ENCODE results near the gene ARHGEF17. TPM values are rescaled to one million over a fixed set of nuclear protein-coding genes. Genes with fewer than 3 reads are reported as not detected.

ARHGEF17 gene
- total and polyA plus RNA-seq, 2 of the 13 experiments (the other 11 are each of a cell fraction or from before 2014, with no cell fraction given), result 10.7 to 28.8 TPM

- TF ChIP-seq PHF5A (CRISPR knock-in tag; IDR thresholded peaks at IDR 0.05; ENCODE audit: low read depth, unreplicated experiment) (peak; percentile 42), IKZF5 (CRISPR knock-in tag; IDR thresholded peaks at IDR 0.05) (peak; percentile 41; the same call in 1 of the 2 replicates), GLI4 (CRISPR knock-in tag; IDR thresholded peaks at IDR 0.05; ENCODE audit: borderline replicate concordance) (peak; percentile 65; the same call in 1 of the 2 replicates), MXD1 (CRISPR knock-in tag; IDR thresholded peaks at IDR 0.05) (no peak), ZNF44 (CRISPR knock-in tag; IDR thresholded peaks at IDR 0.05) (no peak), PATZ1 (CRISPR knock-in tag; IDR thresholded peaks at IDR 0.05) (peak; percentile 77; the same call in 1 of the 2 replicates), CBFB (CRISPR knock-in tag; IDR thresholded peaks at IDR 0.05) (0 out of 2 replicates have a peak, but pooled peaks have one; percentile 48), CTCF (CRISPR knock-in tag; IDR thresholded peaks at IDR 0.05) (peak; percentile 85), RFX5 (IDR thresholded peaks at IDR 0.05; ENCODE audit: low read depth, low read length) (peak; percentile 54; the same call in 1 of the 2 replicates), ZNF564 (CRISPR knock-in tag; IDR thresholded peaks at IDR 0.05) (peak; percentile 62; the same call in 1 of the 2 replicates)
- TF ChIP-seq, protein P1, sequence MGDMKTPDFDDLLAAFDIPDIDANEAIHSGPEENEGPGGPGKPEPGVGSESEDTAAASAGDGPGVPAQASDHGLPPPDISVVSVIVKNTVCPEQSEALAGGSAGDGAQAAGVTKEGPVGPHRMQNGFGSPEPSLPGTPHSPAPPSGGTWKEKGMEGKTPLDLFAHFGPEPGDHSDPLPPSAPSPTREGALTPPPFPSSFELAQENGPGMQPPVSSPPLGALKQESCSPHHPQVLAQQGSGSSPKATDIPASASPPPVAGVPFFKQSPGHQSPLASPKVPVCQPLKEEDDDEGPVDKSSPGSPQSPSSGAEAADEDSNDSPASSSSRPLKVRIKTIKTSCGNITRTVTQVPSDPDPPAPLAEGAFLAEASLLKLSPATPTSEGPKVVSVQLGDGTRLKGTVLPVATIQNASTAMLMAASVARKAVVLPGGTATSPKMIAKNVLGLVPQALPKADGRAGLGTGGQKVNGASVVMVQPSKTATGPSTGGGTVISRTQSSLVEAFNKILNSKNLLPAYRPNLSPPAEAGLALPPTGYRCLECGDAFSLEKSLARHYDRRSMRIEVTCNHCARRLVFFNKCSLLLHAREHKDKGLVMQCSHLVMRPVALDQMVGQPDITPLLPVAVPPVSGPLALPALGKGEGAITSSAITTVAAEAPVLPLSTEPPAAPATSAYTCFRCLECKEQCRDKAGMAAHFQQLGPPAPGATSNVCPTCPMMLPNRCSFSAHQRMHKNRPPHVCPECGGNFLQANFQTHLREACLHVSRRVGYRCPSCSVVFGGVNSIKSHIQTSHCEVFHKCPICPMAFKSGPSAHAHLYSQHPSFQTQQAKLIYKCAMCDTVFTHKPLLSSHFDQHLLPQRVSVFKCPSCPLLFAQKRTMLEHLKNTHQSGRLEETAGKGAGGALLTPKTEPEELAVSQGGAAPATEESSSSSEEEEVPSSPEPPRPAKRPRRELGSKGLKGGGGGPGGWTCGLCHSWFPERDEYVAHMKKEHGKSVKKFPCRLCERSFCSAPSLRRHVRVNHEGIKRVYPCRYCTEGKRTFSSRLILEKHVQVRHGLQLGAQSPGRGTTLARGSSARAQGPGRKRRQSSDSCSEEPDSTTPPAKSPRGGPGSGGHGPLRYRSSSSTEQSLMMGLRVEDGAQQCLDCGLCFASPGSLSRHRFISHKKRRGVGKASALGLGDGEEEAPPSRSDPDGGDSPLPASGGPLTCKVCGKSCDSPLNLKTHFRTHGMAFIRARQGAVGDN (CRISPR knock-in tag; IDR thresholded peaks at IDR 0.05), result peak; percentile 56
- TF ChIP-seq, protein P2, sequence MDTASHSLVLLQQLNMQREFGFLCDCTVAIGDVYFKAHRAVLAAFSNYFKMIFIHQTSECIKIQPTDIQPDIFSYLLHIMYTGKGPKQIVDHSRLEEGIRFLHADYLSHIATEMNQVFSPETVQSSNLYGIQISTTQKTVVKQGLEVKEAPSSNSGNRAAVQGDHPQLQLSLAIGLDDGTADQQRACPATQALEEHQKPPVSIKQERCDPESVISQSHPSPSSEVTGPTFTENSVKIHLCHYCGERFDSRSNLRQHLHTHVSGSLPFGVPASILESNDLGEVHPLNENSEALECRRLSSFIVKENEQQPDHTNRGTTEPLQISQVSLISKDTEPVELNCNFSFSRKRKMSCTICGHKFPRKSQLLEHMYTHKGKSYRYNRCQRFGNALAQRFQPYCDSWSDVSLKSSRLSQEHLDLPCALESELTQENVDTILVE (CRISPR knock-in tag; IDR thresholded peaks at IDR 0.05), result peak; percentile 26; the same call in 1 of the 2 replicates
- TF ChIP-seq, protein P3, sequence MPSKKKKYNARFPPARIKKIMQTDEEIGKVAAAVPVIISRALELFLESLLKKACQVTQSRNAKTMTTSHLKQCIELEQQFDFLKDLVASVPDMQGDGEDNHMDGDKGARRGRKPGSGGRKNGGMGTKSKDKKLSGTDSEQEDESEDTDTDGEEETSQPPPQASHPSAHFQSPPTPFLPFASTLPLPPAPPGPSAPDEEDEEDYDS (CRISPR knock-in tag; IDR thresholded peaks at IDR 0.05), result peak; percentile 90
- TF ChIP-seq, protein P4, sequence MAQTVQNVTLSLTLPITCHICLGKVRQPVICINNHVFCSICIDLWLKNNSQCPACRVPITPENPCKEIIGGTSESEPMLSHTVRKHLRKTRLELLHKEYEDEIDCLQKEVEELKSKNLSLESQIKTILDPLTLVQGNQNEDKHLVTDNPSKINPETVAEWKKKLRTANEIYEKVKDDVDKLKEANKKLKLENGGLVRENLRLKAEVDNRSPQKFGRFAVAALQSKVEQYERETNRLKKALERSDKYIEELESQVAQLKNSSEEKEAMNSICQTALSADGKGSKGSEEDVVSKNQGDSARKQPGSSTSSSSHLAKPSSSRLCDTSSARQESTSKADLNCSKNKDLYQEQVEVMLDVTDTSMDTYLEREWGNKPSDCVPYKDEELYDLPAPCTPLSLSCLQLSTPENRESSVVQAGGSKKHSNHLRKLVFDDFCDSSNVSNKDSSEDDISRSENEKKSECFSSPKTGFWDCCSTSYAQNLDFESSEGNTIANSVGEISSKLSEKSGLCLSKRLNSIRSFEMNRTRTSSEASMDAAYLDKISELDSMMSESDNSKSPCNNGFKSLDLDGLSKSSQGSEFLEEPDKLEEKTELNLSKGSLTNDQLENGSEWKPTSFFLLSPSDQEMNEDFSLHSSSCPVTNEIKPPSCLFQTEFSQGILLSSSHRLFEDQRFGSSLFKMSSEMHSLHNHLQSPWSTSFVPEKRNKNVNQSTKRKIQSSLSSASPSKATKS (CRISPR knock-in tag; IDR thresholded peaks at IDR 0.05), result no peak
These were observed 68.2 kb downstream of the ARHGEF17 start, which contains the start of gene RELT (continued) for GRCh38 chr11:73376160-73376802.

All from HepG2 (cell line).